DMS114 treated with DMSO at 0.1 percent for 48 hours (cell line): ENCODE results near the gene FYB1.

ENCODE experiments used
- DNase-seq: peaks from one replicate; lab custom pipeline; 2025; ENCODE audit not compliant: unreplicated experiment; lab: John Stamatoyannopoulos, UW

The FYB1 gene

GRCh38 chr5:39092581-39093351 lies 126.6 kb downstream of the FYB1 start:
- no peak for DNase-seq

- no peak for DNase-seq
Measured at GRCh38 chr5:39091940-39092580, 127.3 kb downstream of the FYB1 start.

- no peak for DNase-seq
Measured at GRCh38 chr5:39083968-39084367, 135.4 kb downstream of the FYB1 start.

DNA sequence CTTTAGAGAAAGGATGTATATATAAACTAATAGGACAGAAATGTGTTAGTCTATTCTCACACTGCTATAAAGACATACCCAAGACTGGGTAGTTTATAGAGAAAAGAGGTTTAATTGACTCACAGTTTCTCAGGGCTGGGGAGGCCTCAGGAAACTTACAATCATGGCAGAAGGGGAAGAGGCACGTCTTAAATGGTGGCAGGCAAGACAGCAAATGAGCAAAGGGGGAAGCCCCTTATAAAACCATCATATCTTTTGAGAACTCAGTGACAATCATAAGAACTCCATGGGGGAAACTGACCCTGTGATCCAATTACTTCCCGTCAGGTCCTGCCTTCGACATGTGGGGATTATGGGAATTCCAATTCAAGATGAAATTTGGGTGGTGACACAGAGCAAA lies 136.4 kb downstream of the FYB1 start:
- DNase-seq = no peak

- peak; percentile 37 for DNase-seq
Measured at GRCh38 chr5:39080597-39081204, 138.7 kb downstream of the FYB1 start.

- DNase-seq = no peak
Measured at GRCh38 chr5:39080168-39080567, 139.2 kb downstream of the FYB1 start.

DNA sequence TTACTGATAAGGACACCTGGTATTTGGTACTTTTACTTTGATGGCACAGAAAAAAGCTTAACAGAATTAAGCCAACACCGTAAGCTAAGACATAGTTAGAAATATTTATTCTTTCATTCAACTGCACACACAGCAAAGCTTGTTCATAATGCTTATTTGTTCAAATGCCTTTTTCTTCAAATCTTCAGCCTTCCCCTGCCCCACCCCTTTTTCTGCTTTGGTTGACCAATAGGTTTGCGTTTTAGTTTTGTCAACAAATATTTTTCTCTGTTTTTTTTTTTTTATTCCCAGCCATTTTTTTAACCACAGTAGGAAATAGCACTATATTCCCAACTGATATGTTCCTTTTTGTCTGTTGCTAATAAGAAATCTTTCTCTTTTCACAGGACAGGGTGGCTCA lies 140.2 kb downstream of the FYB1 start:
- DNase-seq = no peak

GRCh38 chr5:39076757-39077728 lies 142.3 kb downstream of the FYB1 start:
- DNase-seq = no peak

- DNase-seq = no peak
Measured at GRCh38 chr5:39076101-39076756, 143.1 kb downstream of the FYB1 start.

DNA sequence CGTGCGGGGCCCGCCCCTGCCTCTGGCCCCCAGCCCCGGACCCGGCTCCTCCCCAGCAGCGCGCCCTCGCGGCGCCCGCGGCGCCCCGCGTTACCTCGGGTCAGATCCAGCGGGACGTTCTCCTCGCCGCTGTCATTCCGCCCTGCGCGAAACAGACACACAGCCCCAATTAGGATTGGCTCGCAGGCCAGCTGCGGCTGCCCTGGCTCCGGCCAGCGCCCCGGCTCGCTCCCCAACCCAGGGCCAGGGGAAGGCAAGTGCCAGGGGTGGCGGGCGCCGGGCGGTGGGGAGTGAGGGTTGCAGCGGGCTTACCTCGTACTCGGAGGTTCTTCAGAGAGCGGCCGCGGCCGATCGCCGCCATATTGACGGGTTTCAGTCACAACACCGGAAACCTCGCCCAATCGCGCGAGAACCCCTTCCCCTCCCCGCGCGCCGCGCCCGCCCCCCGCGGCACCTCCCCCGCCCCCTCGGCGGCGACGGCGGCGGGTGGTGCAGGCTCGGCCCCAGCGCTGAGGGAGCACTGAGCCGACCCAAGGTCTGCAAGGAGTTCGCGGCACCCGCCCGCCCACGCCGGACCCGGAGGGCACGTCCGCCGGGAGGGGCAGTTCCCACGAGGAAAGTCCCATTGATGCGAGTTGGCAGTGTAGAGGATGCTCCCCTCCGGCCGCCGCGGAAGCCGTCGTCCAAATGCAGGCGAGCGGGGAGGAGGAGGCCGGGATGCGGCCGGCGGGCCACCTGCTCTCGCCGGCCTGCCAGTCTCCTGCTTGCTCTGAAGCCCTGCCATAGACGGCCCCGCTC lies 145.1 kb downstream of the FYB1 start, which contains the start of gene RICTOR:
Gene RICTOR, minus strand, starts transcription at position 383 of the 798 bp plus-strand sequence. Its CDS starts 22 bp downstream, at position 361.
- DNase-seq = peak; percentile 45

DNA sequence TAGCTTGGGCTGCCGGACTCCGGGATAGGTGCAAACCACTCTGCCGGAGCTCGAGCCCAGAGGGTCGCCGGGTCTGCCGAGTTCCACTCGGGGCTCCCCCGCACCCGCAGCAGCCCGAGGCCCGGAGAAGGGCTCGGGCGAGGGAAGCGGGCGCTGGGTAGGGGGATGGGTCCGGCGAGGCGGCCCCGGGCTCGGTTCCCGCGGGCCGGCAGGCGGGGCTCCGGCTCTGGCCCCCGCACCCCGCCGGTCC lies 145.7 kb downstream of the FYB1 start:
- DNase-seq = no peak

DNA sequence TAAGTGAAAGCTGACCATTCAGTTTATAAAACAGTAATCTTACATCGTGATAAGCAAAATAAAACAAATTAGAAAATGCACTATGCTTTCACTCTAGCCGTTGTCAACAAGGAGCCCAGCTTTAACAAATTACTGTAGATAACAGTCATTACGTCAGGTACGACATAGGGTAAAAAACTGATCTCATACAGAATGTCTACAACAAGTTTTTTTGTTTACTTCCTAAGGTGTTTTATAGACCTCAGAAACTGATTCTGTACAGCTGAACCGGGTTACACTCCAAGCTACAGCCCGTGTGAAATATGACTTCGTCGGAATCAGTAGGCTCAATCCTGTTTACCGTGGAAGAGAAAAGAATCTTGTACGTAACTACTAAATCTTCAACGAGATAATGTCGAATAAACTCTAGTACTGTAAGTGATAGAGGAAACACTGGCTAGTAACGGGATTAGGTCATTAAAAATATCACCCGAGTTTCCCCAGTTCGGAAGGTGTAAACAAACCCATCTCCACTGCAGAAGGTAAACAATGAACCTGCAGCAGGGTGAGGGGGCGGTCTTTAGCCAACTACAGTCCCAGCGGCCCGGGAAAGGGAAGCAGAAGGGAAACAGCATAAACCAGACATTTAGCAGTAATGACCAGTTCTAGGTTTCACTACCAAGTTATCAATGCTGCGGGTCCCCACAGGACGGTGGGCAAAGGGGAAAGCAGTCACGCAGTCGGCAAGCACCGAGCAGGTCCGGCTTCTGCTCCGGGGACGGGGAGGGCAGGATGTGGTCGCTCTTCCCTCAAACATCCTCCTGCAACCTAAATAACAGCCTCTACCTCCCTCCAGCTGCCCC lies 146.2 kb downstream of the FYB1 start:
- DNase-seq = no peak

DNA sequence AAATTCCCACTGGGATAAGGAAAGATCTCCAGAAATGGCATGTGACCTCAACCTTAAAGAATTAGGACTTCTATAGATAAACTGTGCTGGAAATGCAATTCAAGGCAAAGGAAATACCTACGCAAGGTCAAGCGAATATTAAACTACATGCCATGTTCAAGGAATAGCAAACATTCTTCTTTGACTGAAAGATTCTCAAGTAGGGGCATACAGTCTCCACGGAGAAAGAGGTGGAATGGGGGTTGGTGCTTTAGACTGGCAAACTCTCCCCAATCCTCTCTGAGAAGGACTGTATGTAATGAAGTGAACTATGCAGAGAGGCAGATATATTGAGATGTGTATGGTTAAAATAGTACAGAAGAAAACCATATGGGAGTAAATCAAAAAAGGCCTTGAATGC lies 151.3 kb downstream of the FYB1 start:
- no peak for DNase-seq

GRCh38 chr5:39064450-39064849 lies 154.9 kb downstream of the FYB1 start:
- DNase-seq = no peak

DNA sequence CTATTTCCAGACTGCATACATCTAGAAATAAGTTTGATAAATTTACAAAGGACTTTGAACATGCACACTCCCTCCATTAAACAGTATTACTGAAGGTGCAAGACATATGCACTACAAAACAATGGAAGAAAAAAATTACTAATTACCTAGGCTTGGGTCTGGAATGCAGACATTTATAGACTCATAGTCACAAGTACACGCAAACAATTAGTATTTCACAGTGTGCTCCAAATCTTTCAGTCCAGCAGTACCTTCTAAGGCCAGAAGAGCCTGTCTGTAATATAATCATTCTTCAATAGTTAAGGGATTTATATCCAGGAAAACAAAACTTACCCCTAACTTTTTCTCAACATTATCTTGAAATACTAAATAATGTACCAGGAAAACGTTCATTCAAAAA lies 156.3 kb downstream of the FYB1 start:
- DNase-seq = no peak

DNA sequence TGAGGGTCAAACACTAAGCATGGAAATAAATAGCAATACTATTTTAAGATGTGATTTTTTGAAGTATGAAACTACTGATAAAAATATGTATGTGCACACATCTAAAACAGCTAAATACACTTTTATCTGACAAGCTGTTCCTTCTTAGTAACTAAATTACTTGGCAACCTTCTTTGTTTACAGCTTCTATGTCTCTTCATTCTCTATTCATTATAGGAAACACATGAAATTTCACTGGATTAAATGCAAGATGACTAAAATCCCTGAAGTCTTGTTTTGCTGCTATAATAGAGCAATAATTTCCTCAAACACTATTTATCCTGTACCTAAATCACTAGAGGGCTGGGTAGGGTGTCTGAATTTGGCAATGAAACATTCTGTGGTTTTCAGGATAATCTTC lies 156.8 kb downstream of the FYB1 start:
- DNase-seq = no peak

DNA sequence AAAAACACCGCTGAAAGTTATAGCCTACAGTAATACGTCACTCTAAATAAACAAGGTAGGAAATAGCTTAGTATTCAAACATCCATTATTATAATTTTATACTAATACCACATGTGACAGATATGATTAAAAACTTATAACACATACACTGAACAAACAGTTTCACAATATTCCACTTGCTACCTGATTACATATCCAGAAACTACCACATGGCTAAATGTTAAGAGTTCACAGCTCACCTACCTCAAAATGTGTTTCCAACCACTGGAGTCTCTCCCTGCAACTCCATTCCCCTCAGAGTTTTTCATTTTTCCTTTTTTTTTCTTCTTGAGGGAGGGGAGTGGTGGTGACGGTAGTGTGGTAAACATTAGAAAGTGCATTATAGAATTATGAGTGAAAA lies 157.3 kb downstream of the FYB1 start:
- DNase-seq = no peak

- DNase-seq = no peak
Measured at GRCh38 chr5:39059064-39059463, 160.3 kb downstream of the FYB1 start.
